ENCODE measurements around the gene ZNF8. TPM values are rescaled to one million over a fixed set of nuclear protein-coding genes. Genes with fewer than 3 reads are reported as not detected.
A peak's percentile ranks its signal among the peaks of the same experiment; 100 is the strongest.

ZNF8 gene
- total RNA-seq, 2 experiments from 2014 or later, result 7.1 to 7.8 TPM

GRCh38 chr19:58338336-58338735 lies 59.6 kb downstream of the ZNF8 start:
- no peak for DNase-seq (ENCODE audit: low spot score)
- no peak overlapping the region for H3K4me2 ChIP-seq (ENCODE audit: low read length)
- ChIA-PET CTCF (ENCODE audit: unreplicated experiment) (no interaction called here), POLR2A (no interaction called here)
- TF ChIP-seq EZH2phosphoT487 (IDR thresholded peaks at IDR 0.05; ENCODE audit: borderline replicate concordance, low read depth, low read length) (no peak), CTCF (conservative IDR thresholded peaks at IDR 0.05; ENCODE audit: low read length) (no peak)
- H2AFZ ChIP-seq (ENCODE audit: low read length), result no peak overlapping the region
- peaks cover 19% of the 10 kb centered on the region; the same call in 1 of the 2 replicates for H3K36me3 ChIP-seq (ENCODE audit: insufficient read depth, low read length)
- no peak overlapping the region for H3K27ac ChIP-seq (ENCODE audit: low read depth, low read length, poor library complexity, severe bottlenecking)
- intact Hi-C loops (cut with micrococcal nuclease; ENCODE audit: unreplicated experiment), result no loop called here
- H3K9me2 ChIP-seq (ENCODE audit: insufficient read depth, low read length), result no peaks in the 10 kb centered on the region
- no peaks in the 10 kb centered on the region for H3K79me2 ChIP-seq (ENCODE audit: insufficient read depth, low read depth, low read length)
- BruUV-seq (replicated peaks), result no TSS peak
- no peaks in the 10 kb centered on the region for H4K20me1 ChIP-seq (ENCODE audit: insufficient read depth, low read length)
- no peaks in the 10 kb centered on the region for H3K4me1 ChIP-seq (ENCODE audit: insufficient read depth, low read length, poor library complexity, severe bottlenecking)
- H3K4me3 ChIP-seq (ENCODE audit: low read depth, low read length, poor library complexity, severe bottlenecking), result no peak overlapping the region
- no peaks in the 10 kb centered on the region for H3K9me3 ChIP-seq (ENCODE audit: low read length)

- no peaks in the 10 kb centered on the region for H4K20me1 ChIP-seq (ENCODE audit: insufficient read depth, low read length)
Observed at GRCh38 chr19:58338825-58339558, 60.2 kb downstream of the ZNF8 start.

More at GRCh38 chr19:58338825-58339558, 60.2 kb downstream of the ZNF8 start:
- Histone ChIP-seq H3K4me2 (ENCODE audit: low read length) (no peak overlapping the region), H2AFZ (ENCODE audit: low read length) (no peak overlapping the region), H3K9me2 (ENCODE audit: insufficient read depth, low read length) (no peaks in the 10 kb centered on the region), H3K9me3 (ENCODE audit: low read length) (no peaks in the 10 kb centered on the region), H3K79me2 (ENCODE audit: insufficient read depth, low read depth, low read length) (no peaks in the 10 kb centered on the region), H3K4me3 (ENCODE audit: low read depth, low read length, poor library complexity, severe bottlenecking) (no peak overlapping the region), H3K36me3 (ENCODE audit: insufficient read depth, low read length) (peaks cover 19% of the 10 kb centered on the region; the same call in 1 of the 2 replicates), H3K27ac (ENCODE audit: low read depth, low read length, poor library complexity, severe bottlenecking) (no peak overlapping the region), H3K4me1 (ENCODE audit: insufficient read depth, low read length, poor library complexity, severe bottlenecking) (no peaks in the 10 kb centered on the region)
- CTCF ChIA-PET (ENCODE audit: unreplicated experiment), result no interaction called here
- no peak for DNase-seq (ENCODE audit: low spot score)
- POLR2A ChIA-PET, result no interaction called here
- no peak for TF ChIP-seq EZH2phosphoT487 (IDR thresholded peaks at IDR 0.05; ENCODE audit: borderline replicate concordance, low read depth, low read length)
- TF ChIP-seq CTCF (conservative IDR thresholded peaks at IDR 0.05; ENCODE audit: low read length), result peak; percentile 50
- intact Hi-C loops (cut with micrococcal nuclease; ENCODE audit: unreplicated experiment), result no loop called here
- no TSS peak for BruUV-seq (replicated peaks)
